ENCODE data around the gene EIPR1. TPM values are rescaled to one million over a fixed set of nuclear protein-coding genes. Genes with fewer than 3 reads are reported as not detected.

EIPR1 gene
- total RNA-seq, 2 experiments from 2014 or later: 36.2 to 42.7 TPM

GRCh38 chr2:3312576-3313345, 64.9 kb downstream of the EIPR1 start:
- peaks cover 6% of the 10 kb centered on the region for H3K36me3 Mint-ChIP-seq (ENCODE audit: low read depth)
- H3K27me3 Mint-ChIP-seq: no peaks in the 10 kb centered on the region
- ChIA-PET CTCF (interaction anchor here (1.9 kb wide), 1 partner anchor 9 kb away, joined by 5 read pairs; no protein-coding TSS in a partner anchor), POLR2A (no interaction called here)
- H3K4me1 Mint-ChIP-seq: peaks cover 7% of the 10 kb centered on the region
- H3K27ac Mint-ChIP-seq: peak overlapping the region; percentile 32
- no peaks in the 10 kb centered on the region for H3K9me3 Mint-ChIP-seq
- no peak for DNase-seq
- no peak overlapping the region for H3K4me3 Mint-ChIP-seq

GRCh38 chr2:3311601-3312000, 66.0 kb downstream of the EIPR1 start:
- no peak overlapping the region for H3K4me3 Mint-ChIP-seq
- H3K27me3 Mint-ChIP-seq: no peaks in the 10 kb centered on the region
- DNase-seq: no peak
- no peak overlapping the region for H3K27ac Mint-ChIP-seq
- H3K36me3 Mint-ChIP-seq (ENCODE audit: low read depth): peaks cover 2% of the 10 kb centered on the region
- ChIA-PET CTCF (no interaction called here), POLR2A (no interaction called here)
- H3K4me1 Mint-ChIP-seq: peaks cover 7% of the 10 kb centered on the region
- no peaks in the 10 kb centered on the region for H3K9me3 Mint-ChIP-seq

- ChIA-PET CTCF (no interaction called here), POLR2A (no interaction called here)
- H3K4me1 Mint-ChIP-seq: peaks cover 7% of the 10 kb centered on the region
- no peak for DNase-seq
- no peaks in the 10 kb centered on the region for H3K9me3 Mint-ChIP-seq
- H3K4me3 Mint-ChIP-seq: no peak overlapping the region
- H3K36me3 Mint-ChIP-seq (ENCODE audit: low read depth): peaks cover 1% of the 10 kb centered on the region
- no peaks in the 10 kb centered on the region for H3K27me3 Mint-ChIP-seq
- no peak overlapping the region for H3K27ac Mint-ChIP-seq
Observed at GRCh38 chr2:3309496-3310355, 67.9 kb downstream of the EIPR1 start.

GRCh38 chr2:3307901-3308300, 69.7 kb downstream of the EIPR1 start:
- Mint-ChIP-seq H3K27ac (no peak overlapping the region), H3K4me3 (no peak overlapping the region), H3K4me1 (peaks cover 13% of the 10 kb centered on the region), H3K36me3 (ENCODE audit: low read depth) (peaks cover 1% of the 10 kb centered on the region), H3K9me3 (no peaks in the 10 kb centered on the region), H3K27me3 (no peaks in the 10 kb centered on the region)
- ChIA-PET POLR2A (no interaction called here), CTCF (no interaction called here)
- no peak for DNase-seq

- ChIA-PET CTCF (no interaction called here), POLR2A (no interaction called here)
- no peak overlapping the region for H3K4me3 Mint-ChIP-seq
- DNase-seq: no peak
- H3K27ac Mint-ChIP-seq: no peak overlapping the region
- H3K36me3 Mint-ChIP-seq (ENCODE audit: low read depth): peaks cover 4% of the 10 kb centered on the region
- no peaks in the 10 kb centered on the region for H3K27me3 Mint-ChIP-seq
- peaks cover 12% of the 10 kb centered on the region for H3K4me1 Mint-ChIP-seq
- no peaks in the 10 kb centered on the region for H3K9me3 Mint-ChIP-seq
Observed at GRCh38 chr2:3307236-3307635, 70.4 kb downstream of the EIPR1 start.

- Mint-ChIP-seq H3K4me1 (peaks cover 12% of the 10 kb centered on the region), H3K9me3 (no peaks in the 10 kb centered on the region), H3K27ac (no peak overlapping the region), H3K36me3 (ENCODE audit: low read depth) (peaks cover 6% of the 10 kb centered on the region), H3K4me3 (no peak overlapping the region), H3K27me3 (no peaks in the 10 kb centered on the region)
- POLR2A ChIA-PET: no interaction called here
- CTCF ChIA-PET: no interaction called here
- no peak for DNase-seq
Observed at GRCh38 chr2:3305952-3306351, 71.7 kb downstream of the EIPR1 start.

GRCh38 chr2:3305431-3305830, 72.2 kb downstream of the EIPR1 start:
- Mint-ChIP-seq H3K36me3 (ENCODE audit: low read depth) (peaks cover 6% of the 10 kb centered on the region), H3K9me3 (no peaks in the 10 kb centered on the region), H3K4me3 (no peak overlapping the region), H3K4me1 (peaks cover 12% of the 10 kb centered on the region), H3K27me3 (no peaks in the 10 kb centered on the region), H3K27ac (no peak overlapping the region)
- ChIA-PET POLR2A (no interaction called here), CTCF (no interaction called here)
- no peak for DNase-seq

- ChIA-PET CTCF (interaction anchor here (0.5 to 1.2 kb wide), 4 partner anchors 10 to 647 kb away, joined by 3 to 5 read pairs (median 3); no protein-coding TSS in a partner anchor), POLR2A (no interaction called here)
- H3K4me3 Mint-ChIP-seq: no peak overlapping the region
- DNase-seq: peak; percentile 75
- no peaks in the 10 kb centered on the region for H3K27me3 Mint-ChIP-seq
- H3K27ac Mint-ChIP-seq: no peak overlapping the region
- no peaks in the 10 kb centered on the region for H3K9me3 Mint-ChIP-seq
- peaks cover 12% of the 10 kb centered on the region for H3K4me1 Mint-ChIP-seq
- peaks cover 7% of the 10 kb centered on the region for H3K36me3 Mint-ChIP-seq (ENCODE audit: low read depth)
Observed at GRCh38 chr2:3303583-3304406, 73.8 kb downstream of the EIPR1 start.

GRCh38 chr2:3302751-3303582, 74.7 kb downstream of the EIPR1 start:
- no peak overlapping the region for H3K27ac Mint-ChIP-seq
- ChIA-PET CTCF (interaction anchor here (0.7 to 1.2 kb wide), 4 partner anchors 11 to 91 kb away, joined by 3 to 5 read pairs (median 3); no protein-coding TSS in a partner anchor), POLR2A (no interaction called here)
- DNase-seq: no peak
- peaks cover 12% of the 10 kb centered on the region for H3K4me1 Mint-ChIP-seq
- no peaks in the 10 kb centered on the region for H3K9me3 Mint-ChIP-seq
- peaks cover 10% of the 10 kb centered on the region for H3K36me3 Mint-ChIP-seq (ENCODE audit: low read depth)
- no peak overlapping the region for H3K4me3 Mint-ChIP-seq
- no peaks in the 10 kb centered on the region for H3K27me3 Mint-ChIP-seq

- peaks cover 12% of the 10 kb centered on the region for H3K4me1 Mint-ChIP-seq
- H3K27ac Mint-ChIP-seq: no peak overlapping the region
- H3K4me3 Mint-ChIP-seq: no peak overlapping the region
- no peaks in the 10 kb centered on the region for H3K9me3 Mint-ChIP-seq
- no peaks in the 10 kb centered on the region for H3K27me3 Mint-ChIP-seq
- POLR2A ChIA-PET: no interaction called here
- no peak for DNase-seq
- CTCF ChIA-PET: interaction anchor here (1.0 kb wide), 1 partner anchor 42 kb away, joined by 3 read pairs; no protein-coding TSS in a partner anchor
- H3K36me3 Mint-ChIP-seq (ENCODE audit: low read depth): peaks cover 10% of the 10 kb centered on the region
Observed at GRCh38 chr2:3302421-3302750, 75.2 kb downstream of the EIPR1 start.

- DNase-seq: no peak
- H3K27ac Mint-ChIP-seq: no peak overlapping the region
- H3K4me1 Mint-ChIP-seq: peaks cover 12% of the 10 kb centered on the region
- CTCF ChIA-PET: no interaction called here
- peaks cover 10% of the 10 kb centered on the region for H3K36me3 Mint-ChIP-seq (ENCODE audit: low read depth)
- no peak overlapping the region for H3K4me3 Mint-ChIP-seq
- H3K27me3 Mint-ChIP-seq: no peaks in the 10 kb centered on the region
- POLR2A ChIA-PET: no interaction called here
- no peaks in the 10 kb centered on the region for H3K9me3 Mint-ChIP-seq
Observed at GRCh38 chr2:3301001-3301400, 76.6 kb downstream of the EIPR1 start.

- Mint-ChIP-seq H3K27me3 (no peaks in the 10 kb centered on the region), H3K4me3 (no peak overlapping the region), H3K36me3 (ENCODE audit: low read depth) (peaks cover 10% of the 10 kb centered on the region), H3K4me1 (peaks cover 12% of the 10 kb centered on the region), H3K9me3 (no peaks in the 10 kb centered on the region), H3K27ac (no peak overlapping the region)
- ChIA-PET CTCF (no interaction called here), POLR2A (no interaction called here)
- DNase-seq: no peak
Observed at GRCh38 chr2:3300224-3300995, 77.2 kb downstream of the EIPR1 start.
